Measurements from ENCODE around the gene YARS1.

YARS1 gene

DNA sequence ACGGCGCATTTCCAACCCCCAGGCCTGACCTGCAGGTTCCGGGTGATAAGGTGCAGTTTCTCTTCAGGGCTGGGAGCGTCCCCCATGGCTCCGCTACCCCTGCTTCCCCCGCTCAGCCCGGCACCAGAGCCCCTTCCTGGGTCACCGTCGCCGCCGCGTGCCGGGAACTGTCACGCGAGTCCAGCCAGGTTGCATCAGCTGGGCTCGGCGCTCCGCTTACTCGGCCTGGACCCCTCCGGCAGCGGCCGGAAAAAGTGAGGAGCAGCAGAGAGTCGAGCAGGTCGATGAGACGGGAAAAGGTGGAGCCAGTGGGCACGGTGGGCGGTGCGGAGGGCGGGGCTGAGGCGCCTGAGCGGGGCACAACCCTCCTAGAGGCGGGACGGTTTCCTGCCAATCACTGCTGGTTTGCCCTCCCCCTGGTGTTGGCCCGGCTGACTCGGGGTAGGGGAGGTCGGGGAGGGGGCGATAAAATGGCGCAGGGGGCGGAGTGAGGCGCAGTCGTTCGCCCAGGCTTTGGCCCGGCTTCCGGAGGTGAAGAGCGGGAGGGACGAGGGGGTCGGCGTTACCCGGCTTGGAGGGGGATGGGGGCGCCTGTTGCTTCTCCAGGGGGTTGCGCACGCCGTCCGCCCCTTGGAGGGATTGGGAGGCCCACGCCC is at the start of gene YARS1, which contains the start of gene S100PBP:
Gene YARS1, minus strand, starts transcription at position 200 of the 656 bp plus-strand sequence. Its CDS starts 114 bp downstream, at position 86.
Gene S100PBP, plus strand, starts transcription at position 495 of the 656 bp plus-strand sequence. CDS start 8,447 bp downstream, outside the sequence.
- Histone ChIP-seq H3K9ac (ENCODE audit: low read length) (peak within 1 kb of the TSS; percentile 99), H3K9me3 (ENCODE audit: control insufficient read depth, insufficient read depth, low read depth, low read length) (no peaks in the 10 kb centered on the region), H3K4me1 (ENCODE audit: control insufficient read depth, insufficient read depth, low read length) (peaks cover 25% of the 10 kb centered on the region), H3K27ac (ENCODE audit: low read depth, low read length) (peak within 1 kb of the TSS; percentile 98), H3K4me3 (ENCODE audit: low read depth, low read length) (peak within 1 kb of the TSS; percentile 83), H3K36me3 (ENCODE audit: control insufficient read depth, insufficient read depth, low read length) (peaks cover 15% of the 10 kb centered on the region), H3K27me3 (ENCODE audit: control insufficient read depth, insufficient read depth, low read length) (no peaks in the 10 kb centered on the region)

DNA sequence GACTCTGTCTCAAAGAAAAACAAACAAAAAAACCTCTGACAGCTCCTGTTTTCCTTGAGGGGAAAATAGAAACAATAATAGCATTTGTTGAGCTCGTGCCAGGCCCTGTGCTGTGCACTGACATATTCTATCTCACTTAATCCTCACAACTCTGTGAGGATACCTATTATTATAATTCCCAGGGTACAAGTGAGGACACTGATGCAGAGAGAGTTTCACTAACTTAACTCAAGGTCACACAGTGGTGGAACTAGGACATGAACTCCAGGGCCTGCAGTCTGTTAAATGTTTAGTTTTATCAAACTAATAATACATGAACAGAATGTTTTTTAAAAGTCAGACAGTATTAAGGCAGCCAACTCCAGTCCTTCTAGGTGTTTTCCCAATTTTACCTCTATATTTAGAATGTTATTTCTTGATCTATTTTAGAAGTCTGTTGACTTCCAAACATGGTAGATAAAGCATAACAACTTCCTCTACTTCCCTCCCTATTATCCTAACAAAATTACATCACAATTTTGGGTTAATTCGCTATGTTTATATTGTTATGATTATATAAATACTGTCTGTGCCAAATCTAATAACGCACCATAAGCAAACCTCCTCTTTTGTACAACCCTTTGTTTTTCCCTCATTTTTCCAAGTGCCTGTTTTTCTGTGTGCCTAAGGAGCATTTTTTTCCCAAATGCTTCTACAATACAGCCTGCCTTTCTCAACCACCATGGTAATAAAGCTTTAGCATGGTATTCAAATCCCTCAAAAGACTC is 48.7 kb upstream of the YARS1 start:
- Histone ChIP-seq H3K27ac (ENCODE audit: low read depth, low read length) (no peak overlapping the region), H3K9ac (ENCODE audit: low read length) (no peak overlapping the region), H3K36me3 (ENCODE audit: control insufficient read depth, insufficient read depth, low read length) (peaks cover 28% of the 10 kb centered on the region), H3K27me3 (ENCODE audit: control insufficient read depth, insufficient read depth, low read length) (peaks cover 13% of the 10 kb centered on the region), H3K4me1 (ENCODE audit: control insufficient read depth, insufficient read depth, low read length) (peaks cover 8% of the 10 kb centered on the region), H3K9me3 (ENCODE audit: control insufficient read depth, insufficient read depth, low read depth, low read length) (no peaks in the 10 kb centered on the region), H3K4me3 (ENCODE audit: low read depth, low read length) (no peak overlapping the region)

DNA sequence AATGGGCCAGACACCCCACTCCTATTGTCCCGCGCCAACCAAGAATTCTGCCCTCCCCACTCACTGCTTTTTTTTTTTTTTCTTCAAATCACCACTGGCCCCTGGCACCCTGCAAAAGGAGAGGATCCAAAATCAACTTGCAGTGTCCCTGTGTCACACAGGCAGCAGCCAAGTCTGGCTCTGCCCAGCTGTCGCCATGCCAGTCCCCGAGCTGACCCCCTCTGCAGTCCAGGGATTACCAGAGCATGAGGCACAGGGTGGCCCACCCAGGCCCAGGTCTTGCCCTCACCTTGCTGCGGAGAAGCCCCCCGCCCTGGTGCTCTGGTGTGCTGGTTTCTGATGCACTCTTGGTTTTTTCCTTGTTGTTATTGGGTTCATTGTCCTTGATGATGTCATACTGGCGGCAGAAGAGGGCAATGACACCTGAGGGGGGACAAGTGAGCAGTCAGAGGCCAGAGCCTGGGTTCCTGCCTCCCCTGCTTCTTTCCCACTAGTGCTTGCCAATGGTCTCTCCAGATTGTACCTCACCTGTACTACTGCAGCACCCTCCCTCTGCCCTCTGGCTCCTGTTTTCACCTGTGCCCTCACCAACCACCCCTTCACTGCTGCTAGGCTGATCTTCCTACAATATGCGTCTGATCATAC is 47.3 kb upstream of the YARS1 start:
- H3K4me3 ChIP-seq (ENCODE audit: low read depth, low read length) = no peak overlapping the region
- H3K9me3 ChIP-seq (ENCODE audit: control insufficient read depth, insufficient read depth, low read depth, low read length) = no peaks in the 10 kb centered on the region
- H3K4me1 ChIP-seq (ENCODE audit: control insufficient read depth, insufficient read depth, low read length) = no peaks in the 10 kb centered on the region
- H3K27me3 ChIP-seq (ENCODE audit: control insufficient read depth, insufficient read depth, low read length) = peaks cover 4% of the 10 kb centered on the region
- H3K9ac ChIP-seq (ENCODE audit: low read length) = no peak overlapping the region
- H3K36me3 ChIP-seq (ENCODE audit: control insufficient read depth, insufficient read depth, low read length) = peaks cover 32% of the 10 kb centered on the region
- H3K27ac ChIP-seq (ENCODE audit: low read depth, low read length) = no peak overlapping the region

DNA sequence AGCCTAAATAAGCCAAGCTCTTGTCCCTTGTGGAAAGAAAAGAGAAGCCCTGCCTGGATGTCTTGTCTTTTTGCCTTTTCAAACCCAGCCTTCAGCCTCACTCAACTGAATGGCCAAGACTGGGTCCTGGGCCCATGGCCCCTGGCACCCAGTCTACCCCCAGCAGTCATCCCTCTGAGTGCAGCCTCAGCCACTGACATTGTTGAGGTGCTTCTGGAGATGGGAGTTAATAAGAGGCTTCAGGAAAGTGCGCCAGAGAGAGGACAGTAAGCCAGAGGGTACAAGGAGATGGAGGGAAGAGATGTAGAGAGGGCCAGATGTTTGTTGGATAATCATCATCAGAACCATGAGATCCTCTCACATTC is 46.7 kb upstream of the YARS1 start:
- no peak overlapping the region for H3K9ac ChIP-seq (ENCODE audit: low read length)
- H3K4me1 ChIP-seq (ENCODE audit: control insufficient read depth, insufficient read depth, low read length) = no peaks in the 10 kb centered on the region
- H3K9me3 ChIP-seq (ENCODE audit: control insufficient read depth, insufficient read depth, low read depth, low read length) = no peaks in the 10 kb centered on the region
- H3K27ac ChIP-seq (ENCODE audit: low read depth, low read length) = no peak overlapping the region
- peaks cover 38% of the 10 kb centered on the region for H3K36me3 ChIP-seq (ENCODE audit: control insufficient read depth, insufficient read depth, low read length)
- H3K4me3 ChIP-seq (ENCODE audit: low read depth, low read length) = no peak overlapping the region
- no peaks in the 10 kb centered on the region for H3K27me3 ChIP-seq (ENCODE audit: control insufficient read depth, insufficient read depth, low read length)

DNA sequence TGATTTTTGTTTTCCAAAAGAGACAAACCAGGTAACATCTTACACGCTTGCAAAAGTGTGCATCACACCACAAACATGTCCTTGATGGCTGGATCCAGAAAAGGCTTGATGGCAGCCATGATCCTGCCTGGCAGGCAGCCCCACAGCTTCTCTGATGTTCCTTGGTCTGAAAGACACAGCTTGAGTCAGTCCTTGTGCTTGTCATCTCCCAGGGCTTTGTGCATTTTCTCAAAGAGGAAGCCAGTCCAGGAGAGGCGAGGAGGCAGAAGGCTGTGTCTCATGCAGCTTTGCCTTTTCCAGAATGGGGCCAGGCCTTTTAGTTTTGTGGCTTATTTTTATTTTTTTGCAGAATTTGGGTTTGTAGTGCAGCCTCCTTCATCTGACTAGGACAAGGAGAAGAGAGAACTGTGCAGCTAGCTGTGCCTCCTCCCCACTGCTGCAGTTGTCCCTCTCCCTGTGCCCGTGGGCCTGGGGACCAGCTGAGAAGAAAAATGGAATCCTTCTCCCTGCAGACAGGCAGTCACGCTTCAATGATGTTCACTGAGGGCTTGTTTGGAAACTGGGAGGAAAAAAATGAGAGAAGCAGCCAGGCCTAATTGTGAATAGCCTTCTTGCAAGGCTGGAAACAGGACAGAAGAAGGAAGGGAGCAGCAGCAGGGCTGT is 46.2 kb upstream of the YARS1 start:
- H3K9ac ChIP-seq (ENCODE audit: low read length) = no peak overlapping the region
- H3K9me3 ChIP-seq (ENCODE audit: control insufficient read depth, insufficient read depth, low read depth, low read length) = no peaks in the 10 kb centered on the region
- H3K27me3 ChIP-seq (ENCODE audit: control insufficient read depth, insufficient read depth, low read length) = no peaks in the 10 kb centered on the region
- no peak overlapping the region for H3K4me3 ChIP-seq (ENCODE audit: low read depth, low read length)
- no peaks in the 10 kb centered on the region for H3K4me1 ChIP-seq (ENCODE audit: control insufficient read depth, insufficient read depth, low read length)
- no peak overlapping the region for H3K27ac ChIP-seq (ENCODE audit: low read depth, low read length)
- peaks cover 43% of the 10 kb centered on the region for H3K36me3 ChIP-seq (ENCODE audit: control insufficient read depth, insufficient read depth, low read length)

DNA sequence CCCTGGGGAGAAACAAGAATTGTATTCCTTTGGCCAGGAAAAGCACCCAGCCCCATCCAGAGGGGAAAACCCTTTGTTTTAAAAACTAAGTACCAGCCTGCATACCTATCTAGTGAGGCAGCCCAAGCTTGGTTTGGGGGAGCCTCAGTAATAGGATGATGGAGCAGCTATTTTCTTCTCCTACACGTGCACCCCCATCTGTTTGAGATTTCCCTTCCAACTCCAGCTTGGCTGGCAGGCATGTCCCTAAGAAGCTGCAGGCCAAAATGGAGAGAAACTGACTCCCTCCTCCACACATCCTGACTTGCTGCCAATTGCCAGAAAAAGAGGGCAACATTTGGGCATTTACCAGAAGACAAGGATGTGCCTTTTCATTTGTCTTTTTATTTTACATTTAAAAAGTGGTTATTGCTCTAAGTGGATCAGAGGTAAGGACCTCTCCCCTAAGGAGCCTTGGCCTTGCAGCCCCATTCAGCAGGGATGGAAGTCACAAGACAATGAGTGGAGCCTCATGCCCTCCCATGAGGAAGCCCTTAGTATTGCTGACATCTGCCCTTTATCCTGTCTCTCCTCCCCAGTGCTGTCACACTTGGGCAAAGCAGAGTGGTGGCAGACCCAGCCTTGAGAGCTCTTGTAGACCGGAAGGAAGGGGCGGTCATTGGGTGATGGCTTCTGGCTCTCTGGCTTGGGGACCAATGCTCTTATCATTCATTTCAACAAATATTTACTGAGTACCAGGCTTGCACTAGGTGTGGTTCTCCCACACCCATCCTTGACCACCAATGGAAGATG is 44.9 kb upstream of the YARS1 start:
- H3K36me3 ChIP-seq (ENCODE audit: control insufficient read depth, insufficient read depth, low read length) = peaks cover 51% of the 10 kb centered on the region
- no peaks in the 10 kb centered on the region for H3K4me1 ChIP-seq (ENCODE audit: control insufficient read depth, insufficient read depth, low read length)
- H3K27ac ChIP-seq (ENCODE audit: low read depth, low read length) = no peak overlapping the region
- no peak overlapping the region for H3K9ac ChIP-seq (ENCODE audit: low read length)
- no peaks in the 10 kb centered on the region for H3K27me3 ChIP-seq (ENCODE audit: control insufficient read depth, insufficient read depth, low read length)
- no peaks in the 10 kb centered on the region for H3K9me3 ChIP-seq (ENCODE audit: control insufficient read depth, insufficient read depth, low read depth, low read length)
- H3K4me3 ChIP-seq (ENCODE audit: low read depth, low read length) = no peak overlapping the region

DNA sequence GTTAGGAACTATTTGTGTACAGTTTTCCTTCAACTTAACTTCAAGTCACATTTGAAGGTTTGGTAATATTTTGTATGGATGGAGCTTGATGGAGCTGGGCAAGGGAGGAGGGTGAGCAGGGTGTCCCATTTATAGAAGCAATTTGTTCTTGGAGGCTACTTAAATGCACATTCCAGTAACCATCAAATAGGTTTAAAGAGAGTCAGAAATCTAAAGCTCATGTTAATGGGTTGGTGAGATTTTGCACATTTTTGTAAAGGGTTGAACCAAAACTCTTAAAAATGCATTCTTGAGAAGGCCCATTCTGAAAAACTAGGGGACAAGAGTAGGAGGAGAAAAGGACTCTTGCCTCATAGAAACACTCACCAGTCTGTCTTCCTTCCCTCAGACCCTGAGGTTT is 43.4 kb upstream of the YARS1 start:
- Histone ChIP-seq H3K9ac (ENCODE audit: low read length) (no peak overlapping the region), H3K9me3 (ENCODE audit: control insufficient read depth, insufficient read depth, low read depth, low read length) (no peaks in the 10 kb centered on the region), H3K4me1 (ENCODE audit: control insufficient read depth, insufficient read depth, low read length) (no peaks in the 10 kb centered on the region), H3K4me3 (ENCODE audit: low read depth, low read length) (no peak overlapping the region), H3K36me3 (ENCODE audit: control insufficient read depth, insufficient read depth, low read length) (peaks cover 66% of the 10 kb centered on the region), H3K27me3 (ENCODE audit: control insufficient read depth, insufficient read depth, low read length) (no peaks in the 10 kb centered on the region), H3K27ac (ENCODE audit: low read depth, low read length) (no peak overlapping the region)

DNA sequence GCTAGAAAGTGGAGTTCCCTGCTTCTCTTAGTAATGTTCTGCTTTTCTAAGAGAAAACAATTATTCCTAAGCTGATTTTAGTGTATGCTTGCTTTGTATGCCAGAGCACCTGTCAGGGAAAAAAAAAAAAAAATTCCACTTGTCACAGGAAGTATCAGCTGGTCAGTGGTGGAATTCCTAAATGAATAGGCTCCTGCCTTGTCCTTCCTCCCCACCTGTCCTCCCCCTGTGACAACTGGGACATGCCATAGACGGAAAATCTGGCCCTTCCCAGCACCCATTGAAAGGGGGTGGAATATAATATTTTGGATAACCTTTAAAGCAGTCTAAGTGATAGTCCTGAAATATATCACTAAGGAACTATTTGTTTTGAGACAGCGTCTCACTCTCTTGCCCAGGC is 42.8 kb upstream of the YARS1 start:
- no peaks in the 10 kb centered on the region for H3K9me3 ChIP-seq (ENCODE audit: control insufficient read depth, insufficient read depth, low read depth, low read length)
- H3K36me3 ChIP-seq (ENCODE audit: control insufficient read depth, insufficient read depth, low read length) = peaks cover 72% of the 10 kb centered on the region

DNA sequence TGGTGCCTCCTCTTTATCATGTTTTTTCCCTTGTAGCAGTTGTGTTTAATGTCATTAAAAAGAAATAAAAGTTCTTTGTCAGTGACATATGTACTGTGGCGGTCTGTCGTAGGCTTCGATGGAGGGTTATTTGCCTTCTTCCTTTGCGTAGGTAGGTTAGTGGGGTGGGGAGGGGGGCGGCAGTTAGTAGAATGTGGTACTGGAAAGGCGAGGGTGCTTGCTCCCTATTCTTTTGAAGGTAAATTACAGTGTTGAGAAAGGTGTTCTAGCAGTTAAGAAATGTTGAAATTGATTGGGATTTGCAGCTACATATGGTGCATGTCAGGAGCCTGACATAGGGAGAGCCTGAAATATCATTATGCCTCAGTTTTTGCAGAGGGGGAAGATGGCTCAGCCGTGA is 41.6 kb upstream of the YARS1 start:
- no peak overlapping the region for H3K4me3 ChIP-seq (ENCODE audit: low read depth, low read length)
- no peaks in the 10 kb centered on the region for H3K4me1 ChIP-seq (ENCODE audit: control insufficient read depth, insufficient read depth, low read length)
- H3K9me3 ChIP-seq (ENCODE audit: control insufficient read depth, insufficient read depth, low read depth, low read length) = no peaks in the 10 kb centered on the region
- no peak overlapping the region for H3K27ac ChIP-seq (ENCODE audit: low read depth, low read length)
- H3K27me3 ChIP-seq (ENCODE audit: control insufficient read depth, insufficient read depth, low read length) = no peaks in the 10 kb centered on the region
- no peak overlapping the region for H3K9ac ChIP-seq (ENCODE audit: low read length)
- H3K36me3 ChIP-seq (ENCODE audit: control insufficient read depth, insufficient read depth, low read length) = peaks cover 76% of the 10 kb centered on the region

More for the DNA sequence above, 42.8 kb upstream of the YARS1 start:
- H3K9ac ChIP-seq (ENCODE audit: low read length) = no peak overlapping the region
- H3K4me1 ChIP-seq (ENCODE audit: control insufficient read depth, insufficient read depth, low read length) = no peaks in the 10 kb centered on the region
- H3K4me3 ChIP-seq (ENCODE audit: low read depth, low read length) = no peak overlapping the region
- no peak overlapping the region for H3K27ac ChIP-seq (ENCODE audit: low read depth, low read length)
- H3K27me3 ChIP-seq (ENCODE audit: control insufficient read depth, insufficient read depth, low read length) = no peaks in the 10 kb centered on the region

DNA sequence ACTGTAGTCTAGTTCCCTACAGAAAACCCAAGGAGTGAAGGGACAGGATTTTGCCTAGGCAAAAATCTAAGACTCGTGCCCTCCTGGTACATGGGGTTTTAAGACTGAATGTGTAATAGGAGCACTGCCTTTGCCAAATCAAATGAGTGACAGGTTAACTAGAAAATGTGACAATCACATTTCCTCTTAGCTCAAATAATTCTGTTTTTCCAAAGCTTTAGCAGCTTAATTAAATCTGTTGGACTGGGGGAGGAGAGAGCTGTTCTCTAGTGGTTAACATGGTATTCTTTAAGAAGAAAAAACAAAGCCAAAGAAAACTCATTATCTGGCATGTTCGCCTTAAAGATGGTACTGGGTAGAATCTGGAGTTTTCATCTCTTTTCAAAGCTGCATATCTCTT is 41.0 kb upstream of the YARS1 start:
- Histone ChIP-seq H3K4me3 (ENCODE audit: low read depth, low read length) (no peak overlapping the region), H3K9ac (ENCODE audit: low read length) (no peak overlapping the region), H3K27ac (ENCODE audit: low read depth, low read length) (no peak overlapping the region), H3K36me3 (ENCODE audit: control insufficient read depth, insufficient read depth, low read length) (peaks cover 76% of the 10 kb centered on the region), H3K9me3 (ENCODE audit: control insufficient read depth, insufficient read depth, low read depth, low read length) (no peaks in the 10 kb centered on the region), H3K4me1 (ENCODE audit: control insufficient read depth, insufficient read depth, low read length) (no peaks in the 10 kb centered on the region), H3K27me3 (ENCODE audit: control insufficient read depth, insufficient read depth, low read length) (no peaks in the 10 kb centered on the region)

Measured in HUES6 (cell line).